Hepatocyte (in vitro differentiated cells): ENCODE data around the gene FES.

Experiments
- EZH2 ChIP-seq: fragments of 200-600 bp; sonication (generic); IDR thresholded peaks from 2 replicates; pipeline ENCODE4 v1.6.1; 2016; ENCODE audit warnings: antibody characterized with exemption, mild to moderate bottlenecking, borderline replicate concordance
- TF ChIP-seq, protein P1 (sequence below): fragments of 200-600 bp; sonication (generic); IDR thresholded peaks from 2 replicates; pipeline ENCODE4 v1.5.1; 2016; ENCODE audit warnings: antibody characterized with exemption, mild to moderate bottlenecking; ENCODE audit not compliant: poor library complexity

DNA sequence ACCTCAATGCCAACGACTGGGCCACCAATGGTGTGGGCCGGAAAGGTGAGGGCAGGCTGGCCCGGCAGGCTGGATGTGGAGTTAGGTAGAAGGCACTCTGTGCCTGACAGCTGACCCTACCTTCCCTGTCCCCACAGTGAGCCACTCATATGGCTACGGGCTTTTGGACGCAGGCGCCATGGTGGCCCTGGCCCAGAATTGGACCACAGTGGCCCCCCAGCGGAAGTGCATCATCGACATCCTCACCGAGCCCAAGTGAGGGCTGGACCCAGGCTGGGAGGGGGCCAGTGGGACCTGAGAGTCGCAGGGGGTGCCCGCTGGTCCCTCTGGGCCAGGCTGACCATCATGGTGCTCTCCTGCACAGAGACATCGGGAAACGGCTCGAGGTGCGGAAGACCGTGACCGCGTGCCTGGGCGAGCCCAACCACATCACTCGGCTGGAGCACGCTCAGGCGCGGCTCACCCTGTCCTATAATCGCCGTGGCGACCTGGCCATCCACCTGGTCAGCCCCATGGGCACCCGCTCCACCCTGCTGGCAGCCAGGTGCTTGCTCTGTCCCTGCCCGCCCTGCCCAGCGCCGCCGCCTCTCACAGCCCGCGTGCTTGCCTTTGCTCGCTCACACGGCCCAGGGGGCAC is 4.5 kb upstream of the FES start:
- TF ChIP-seq, protein P1, sequence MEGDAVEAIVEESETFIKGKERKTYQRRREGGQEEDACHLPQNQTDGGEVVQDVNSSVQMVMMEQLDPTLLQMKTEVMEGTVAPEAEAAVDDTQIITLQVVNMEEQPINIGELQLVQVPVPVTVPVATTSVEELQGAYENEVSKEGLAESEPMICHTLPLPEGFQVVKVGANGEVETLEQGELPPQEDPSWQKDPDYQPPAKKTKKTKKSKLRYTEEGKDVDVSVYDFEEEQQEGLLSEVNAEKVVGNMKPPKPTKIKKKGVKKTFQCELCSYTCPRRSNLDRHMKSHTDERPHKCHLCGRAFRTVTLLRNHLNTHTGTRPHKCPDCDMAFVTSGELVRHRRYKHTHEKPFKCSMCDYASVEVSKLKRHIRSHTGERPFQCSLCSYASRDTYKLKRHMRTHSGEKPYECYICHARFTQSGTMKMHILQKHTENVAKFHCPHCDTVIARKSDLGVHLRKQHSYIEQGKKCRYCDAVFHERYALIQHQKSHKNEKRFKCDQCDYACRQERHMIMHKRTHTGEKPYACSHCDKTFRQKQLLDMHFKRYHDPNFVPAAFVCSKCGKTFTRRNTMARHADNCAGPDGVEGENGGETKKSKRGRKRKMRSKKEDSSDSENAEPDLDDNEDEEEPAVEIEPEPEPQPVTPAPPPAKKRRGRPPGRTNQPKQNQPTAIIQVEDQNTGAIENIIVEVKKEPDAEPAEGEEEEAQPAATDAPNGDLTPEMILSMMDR = no peak
- no peak for TF ChIP-seq EZH2
